Natural killer cell (primary cell): ENCODE measurements around the gene PHB1. TPM values are rescaled to one million over a fixed set of nuclear protein-coding genes. Genes with fewer than 3 reads are reported as not detected.

ENCODE experiments used
- ATAC-seq, 3 donors: fragments of 150-1000 bp in 2 of 3; fragments of 200-7000 bp in 1 of 3; cut with Tn5 transposase; 1 replicate in 1 of 3; 2 replicates in 2 of 3; pipeline ENCODE4 v1.10.0; 2021; ENCODE audit warnings: mild to moderate bottlenecking in 2 of 3, moderate library complexity in 2 of 3
- DNase-seq, 2 donors: peaks; one replicate each; pipeline versions ENCODE4 v3.0.0 to v3.0.0-alpha.2; 2013 to 2021; ENCODE audit warnings: mixed read lengths in 1 of 2
- H3K27ac ChIP-seq: one replicate; pipeline ENCODE4 v1.5.1; 2013; ENCODE audit warnings: mild to moderate bottlenecking, low read length
- H3K27me3 ChIP-seq: one replicate; pipeline ENCODE4 v1.6.1; 2013; ENCODE audit warnings: low read length; ENCODE audit not compliant: control insufficient read depth, insufficient read depth
- H3K36me3 ChIP-seq: one replicate; pipeline ENCODE4 v1.6.1; 2013; ENCODE audit warnings: low read length; ENCODE audit not compliant: control insufficient read depth, insufficient read depth
- H3K4me1 ChIP-seq: one replicate; pipeline ENCODE4 v1.6.1; 2013; ENCODE audit warnings: low read length; ENCODE audit not compliant: control insufficient read depth, insufficient read depth
- H3K4me3 ChIP-seq: one replicate; pipeline ENCODE4 v1.5.1; 2013; ENCODE audit warnings: low read length
- H3K9me3 ChIP-seq: one replicate; pipeline ENCODE4 v1.6.1; 2013; ENCODE audit warnings: low read length; ENCODE audit not compliant: control insufficient read depth, insufficient read depth
- H3K27ac Mint-ChIP-seq, 2 donors: one replicate each; pipeline ENCODE4 v1.8.0; 2022; ENCODE audit warnings: mild to moderate bottlenecking in 2 of 2, mixed read lengths in 2 of 2, moderate library complexity in 1 of 2
- H3K27me3 Mint-ChIP-seq, 2 donors: one replicate each; pipeline ENCODE4 v1.8.0; 2022; ENCODE audit warnings: low read depth in 2 of 2, mixed read lengths in 2 of 2
- H3K36me3 Mint-ChIP-seq: one replicate; pipeline ENCODE4 v1.8.0; 2022; ENCODE audit warnings: mixed read lengths
- H3K4me1 Mint-ChIP-seq, 2 donors: one replicate each; pipeline ENCODE4 v1.8.0; 2022; ENCODE audit warnings: mixed read lengths in 2 of 2
- H3K4me3 Mint-ChIP-seq: one replicate; pipeline ENCODE4 v1.8.0; 2022; ENCODE audit warnings: mild to moderate bottlenecking, moderate library complexity, mixed read lengths
- H3K9me3 Mint-ChIP-seq, 2 donors: one replicate each; pipeline ENCODE4 v1.8.0; 2022; ENCODE audit warnings: mixed read lengths in 2 of 2
- CTCF ChIP-seq: fragments of 200-600 bp; IDR thresholded peaks from one replicate; pipeline ENCODE4 v1.8.0; 2022; ENCODE audit warnings: antibody characterized with exemption
- WGBS: methylation state at CpG from one replicate; pipeline ENCODE4 v1.1.7; 2013; ENCODE audit warnings: missing lambda C conversion rate; ENCODE audit not compliant: insufficient coverage; 5-methylcytosine and 5-hydroxymethylcytosine counted together
- intact Hi-C: fragments of 100-400 bp; cut with micrococcal nuclease; formaldehyde crosslinking; loops from one replicate; pipeline ENCODE4 v1.14.2; 2022
- total RNA-seq, 4 donors: library from RNA; stranded (reverse); fragments of 120-200 nt in 1 of 4; gene quantifications; one replicate each; pipeline versions ENCODE4 v1.2.3 to v1.2.4, GENCODE V29; 2013 to 2022

PHB1 gene
- total RNA-seq, 3 donors from 2014 or later (not counting 1 experiment from before 2014, with no cell fraction given) = 49.6 to 66.2 (median 60.3) TPM

GRCh38 chr17:49440581-49440980, 25.9 kb upstream of the PHB1 start:
- DNase-seq (no peak), ATAC-seq (no peak)
- Histone ChIP-seq H3K4me1 (peaks cover 12% of the 10 kb centered on the region), H3K9me3 (no peaks in the 10 kb centered on the region), H3K36me3 (no peaks in the 10 kb centered on the region), H3K27ac (no peak overlapping the region), H3K4me3 (no peak overlapping the region), H3K27me3 (peaks cover 3% of the 10 kb centered on the region)
- no peaks in the 10 kb centered on the region for H3K36me3 Mint-ChIP-seq
- peaks cover 0 to 6% of the 10 kb centered on the region in 2 donors for H3K4me1 Mint-ChIP-seq
- peaks cover 20 to 26% of the 10 kb centered on the region in 2 donors for H3K27me3 Mint-ChIP-seq
- TF ChIP-seq CTCF = no peak
- H3K4me3 Mint-ChIP-seq = no peak overlapping the region
- H3K27ac Mint-ChIP-seq = no peak overlapping the region
- no peaks in the 10 kb centered on the region for H3K9me3 Mint-ChIP-seq
- intact Hi-C loops = no loop called here
- 79% methylated on average over 1 of the region's 1 CpG for WGBS

GRCh38 chr17:49439673-49440571, 25.2 kb upstream of the PHB1 start:
- 90% methylated on average over 9 of the region's 9 CpGs for WGBS
- DNase-seq = no peak
- no peaks in the 10 kb centered on the region for H3K36me3 ChIP-seq
- no peaks in the 10 kb centered on the region for H3K9me3 ChIP-seq
- no peak for TF ChIP-seq CTCF
- no peak for ATAC-seq
- Mint-ChIP-seq H3K4me3 (no peak overlapping the region), H3K9me3 (no peaks in the 10 kb centered on the region), H3K4me1 (peaks cover 0 to 6% of the 10 kb centered on the region in 2 donors), H3K27ac (no peak overlapping the region), H3K36me3 (no peaks in the 10 kb centered on the region), H3K27me3 (peaks cover 20 to 26% of the 10 kb centered on the region in 2 donors)
- H3K4me1 ChIP-seq = peaks cover 12% of the 10 kb centered on the region
- peaks cover 3% of the 10 kb centered on the region for H3K27me3 ChIP-seq
- H3K27ac ChIP-seq = no peak overlapping the region
- intact Hi-C loops = no loop called here
- H3K4me3 ChIP-seq = no peak overlapping the region

- TF ChIP-seq CTCF = no peak
- DNase-seq (no peak), ATAC-seq (no peak)
- Histone ChIP-seq H3K36me3 (no peaks in the 10 kb centered on the region), H3K4me1 (peaks cover 12% of the 10 kb centered on the region), H3K4me3 (no peak overlapping the region), H3K9me3 (no peaks in the 10 kb centered on the region), H3K27ac (no peak overlapping the region), H3K27me3 (peaks cover 3% of the 10 kb centered on the region)
- Mint-ChIP-seq H3K4me3 (no peak overlapping the region), H3K9me3 (no peaks in the 10 kb centered on the region), H3K4me1 (peaks cover 0 to 6% of the 10 kb centered on the region in 2 donors), H3K36me3 (no peaks in the 10 kb centered on the region), H3K27ac (no peak overlapping the region), H3K27me3 (peaks cover 20 to 26% of the 10 kb centered on the region in 2 donors)
- 96% methylated on average over 3 of the region's 3 CpGs for WGBS
- intact Hi-C loops = no loop called here
Measured at GRCh38 chr17:49439305-49439672, 24.6 kb upstream of the PHB1 start.
